ENCODE results near the gene POLR1B.
"Not testable (repeated sequence)": the region's sequence is repeated elsewhere in the genome, so short reads cannot be mapped to it uniquely, and the experiment has no call there.

The POLR1B gene

DNA sequence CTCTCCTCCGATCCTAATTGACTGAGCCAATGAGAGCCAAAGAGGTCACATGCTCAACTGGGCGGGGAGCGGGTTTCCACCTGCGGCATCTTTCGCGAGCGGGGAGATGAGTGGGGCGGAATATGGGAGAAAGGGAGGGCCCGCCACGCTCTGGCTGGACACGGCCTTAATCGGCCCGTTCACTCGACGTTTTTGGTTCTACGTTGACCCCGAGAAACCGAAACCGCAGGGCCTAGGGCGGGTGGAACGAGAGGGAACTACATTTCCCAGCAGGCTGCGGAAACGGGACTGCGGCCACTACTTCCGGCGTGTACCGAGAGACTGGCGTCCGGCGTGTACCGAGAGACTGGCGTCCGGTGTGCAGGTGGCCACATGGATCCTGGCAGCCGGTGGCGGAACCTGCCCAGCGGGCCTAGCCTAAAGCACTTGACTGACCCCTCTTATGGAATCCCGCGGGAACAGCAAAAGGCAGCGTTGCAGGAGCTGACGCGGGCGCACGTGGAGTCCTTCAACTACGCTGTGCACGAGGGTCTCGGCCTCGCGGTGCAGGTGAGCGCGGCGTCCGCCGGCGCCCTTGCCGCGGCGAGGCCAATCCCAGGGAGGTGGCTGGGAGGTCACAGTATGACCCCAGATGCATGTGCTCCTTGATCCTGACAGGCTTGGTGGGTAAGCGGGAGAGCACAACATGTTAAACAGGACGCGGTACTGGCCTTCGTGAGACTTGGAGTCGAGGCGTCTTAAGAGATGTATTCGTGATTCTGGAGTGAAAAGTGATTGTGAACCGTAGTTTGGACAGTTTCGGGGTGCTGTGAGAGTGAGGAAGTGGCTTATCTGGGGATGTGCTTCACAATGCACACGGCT is at the start of gene POLR1B:
TSS of gene POLR1B (plus strand) at position 343 of the 861 bp plus-strand sequence. CDS start at position 373, 30 bp downstream.
- DNase-seq, result peak; percentile 99

DNA sequence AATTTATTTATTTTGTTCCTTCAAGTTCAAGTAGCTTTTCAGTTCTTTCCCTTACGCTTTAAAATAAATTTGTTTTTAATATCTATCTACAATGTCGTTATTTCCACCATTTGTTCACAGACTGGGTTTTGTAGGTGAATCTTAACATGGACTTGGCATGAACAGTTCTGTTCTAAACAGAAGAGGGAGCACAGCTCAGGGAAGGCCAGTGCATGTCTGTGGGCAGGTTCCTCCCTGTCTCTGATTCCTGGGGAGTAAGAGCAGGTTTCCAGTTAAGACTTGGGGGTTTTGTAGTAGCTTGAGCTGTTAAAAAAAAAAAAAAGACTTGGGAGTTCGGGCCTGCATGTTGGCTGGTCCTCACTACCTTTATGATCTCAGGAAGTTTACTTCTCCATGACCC is 49.2 kb upstream of the POLR1B start:
- DNase-seq, result no peak

- DNase-seq, result peak; percentile 14
These were observed 48.2 kb upstream of the POLR1B start for GRCh38 chr2:112493858-112494648.

- DNase-seq, result no peak
These were observed 47.4 kb upstream of the POLR1B start for GRCh38 chr2:112494828-112495227.

- not testable (repeated sequence) for DNase-seq
These were observed 46.4 kb upstream of the POLR1B start for GRCh38 chr2:112495878-112496277.

DNA sequence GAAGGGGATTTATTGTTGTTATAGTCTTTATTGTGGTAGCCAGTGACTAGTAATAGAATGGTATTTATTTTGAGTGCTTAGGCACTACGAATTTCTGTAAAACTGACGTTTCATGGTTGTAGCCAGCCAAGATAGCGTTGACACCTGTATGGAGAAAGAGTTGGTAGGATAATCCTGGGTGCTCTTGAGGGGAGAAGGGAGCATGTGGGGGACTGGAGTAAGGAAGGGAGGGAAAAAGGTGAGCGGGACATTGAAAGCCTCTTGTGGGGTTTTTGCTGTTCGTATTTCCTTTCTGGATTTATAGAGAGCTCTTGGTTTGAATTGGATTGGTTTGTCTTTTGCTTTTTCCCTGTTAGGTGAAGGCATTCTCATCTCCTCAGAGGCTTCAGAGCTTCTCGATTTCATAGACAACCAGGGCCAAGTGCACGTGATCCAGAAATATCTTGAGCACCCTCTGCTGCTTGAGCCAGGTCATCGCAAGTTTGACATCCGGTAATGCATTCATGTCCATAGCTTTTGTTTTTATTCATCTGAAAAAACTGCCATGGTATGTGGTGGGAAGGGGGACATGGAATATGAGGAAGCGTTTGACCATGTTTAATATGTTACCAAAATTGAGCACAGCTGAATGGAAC is 41.3 kb upstream of the POLR1B start:
- DNase-seq, result not testable (repeated sequence)

DNA sequence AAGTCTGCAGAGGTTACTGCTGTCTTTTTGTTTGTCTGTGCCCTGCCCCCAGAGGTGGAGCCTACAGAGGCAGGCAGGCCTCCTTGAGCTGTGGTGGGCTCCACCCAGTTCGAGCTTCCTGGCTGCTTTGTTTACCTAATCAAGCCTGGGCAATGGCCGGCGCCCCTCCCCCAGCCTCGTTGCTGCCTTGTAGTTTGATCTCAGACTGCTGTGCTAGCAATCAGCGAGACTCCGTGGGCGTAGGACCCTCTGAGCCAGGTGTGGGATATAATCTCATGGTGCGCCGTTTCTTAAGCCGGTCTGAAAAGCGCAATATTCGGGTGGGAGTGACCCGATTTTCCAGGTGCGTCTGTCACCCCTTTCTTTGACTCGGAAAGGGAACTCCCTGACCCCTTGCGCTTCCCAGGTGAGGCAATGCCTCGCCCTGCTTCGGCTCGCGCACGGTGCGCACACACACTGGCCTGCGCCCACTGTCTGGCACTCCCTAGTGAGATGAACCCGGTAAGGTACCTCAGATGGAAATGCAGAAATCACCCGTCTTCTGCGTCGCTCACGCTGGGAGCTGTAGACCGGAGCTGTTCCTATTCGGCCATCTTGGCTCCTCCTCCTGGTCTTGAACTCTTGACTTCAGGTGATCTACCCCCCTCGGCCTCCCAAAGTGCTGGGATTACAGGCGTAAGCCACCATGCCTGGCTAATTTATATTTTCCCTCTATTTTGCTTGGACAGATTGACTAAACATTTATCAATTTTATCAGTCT is 32.8 kb upstream of the POLR1B start:
- not testable (repeated sequence) for DNase-seq

DNA sequence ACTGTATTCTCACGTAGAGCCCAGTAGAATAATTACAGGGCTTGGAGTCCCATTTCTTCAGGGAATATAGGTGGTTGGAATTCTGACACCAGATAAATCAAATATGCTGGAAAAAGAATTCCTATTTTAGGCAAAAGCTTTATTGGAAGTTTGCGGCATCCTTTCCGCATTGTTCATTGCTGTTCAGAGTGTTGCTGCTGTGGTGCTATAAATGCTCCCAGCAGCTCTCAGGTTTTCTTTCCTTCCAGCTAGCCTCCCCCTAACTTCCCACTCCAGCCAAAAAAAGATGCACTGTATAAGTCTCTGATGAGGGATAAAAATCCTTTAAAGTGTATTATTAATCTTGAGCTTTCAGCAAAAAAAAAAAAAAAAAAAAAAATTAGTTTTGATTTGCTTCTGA is 25.5 kb upstream of the POLR1B start:
- DNase-seq, result no peak

DNA sequence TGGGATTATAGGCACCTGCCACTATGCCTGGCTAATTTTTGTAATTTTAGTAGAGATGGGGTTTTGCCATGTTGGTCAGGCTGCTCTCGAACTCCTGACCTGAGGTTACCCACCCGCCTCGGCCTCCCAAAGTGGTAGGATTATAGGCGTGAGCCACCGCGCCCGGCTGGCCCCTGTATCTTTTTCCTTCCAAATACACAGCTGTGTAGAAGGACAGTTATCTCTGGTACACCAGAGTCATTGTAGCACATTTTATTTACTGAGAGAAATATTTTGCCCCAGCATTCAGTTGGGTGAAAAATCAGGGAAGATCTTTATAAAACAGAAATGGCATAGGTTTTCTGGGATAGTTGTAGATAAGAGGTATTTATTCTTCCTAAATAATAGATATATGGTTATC is 23.5 kb upstream of the POLR1B start:
- DNase-seq, result no peak

- DNase-seq, result no peak
These were observed 22.8 kb upstream of the POLR1B start for GRCh38 chr2:112519506-112519905.

DNA sequence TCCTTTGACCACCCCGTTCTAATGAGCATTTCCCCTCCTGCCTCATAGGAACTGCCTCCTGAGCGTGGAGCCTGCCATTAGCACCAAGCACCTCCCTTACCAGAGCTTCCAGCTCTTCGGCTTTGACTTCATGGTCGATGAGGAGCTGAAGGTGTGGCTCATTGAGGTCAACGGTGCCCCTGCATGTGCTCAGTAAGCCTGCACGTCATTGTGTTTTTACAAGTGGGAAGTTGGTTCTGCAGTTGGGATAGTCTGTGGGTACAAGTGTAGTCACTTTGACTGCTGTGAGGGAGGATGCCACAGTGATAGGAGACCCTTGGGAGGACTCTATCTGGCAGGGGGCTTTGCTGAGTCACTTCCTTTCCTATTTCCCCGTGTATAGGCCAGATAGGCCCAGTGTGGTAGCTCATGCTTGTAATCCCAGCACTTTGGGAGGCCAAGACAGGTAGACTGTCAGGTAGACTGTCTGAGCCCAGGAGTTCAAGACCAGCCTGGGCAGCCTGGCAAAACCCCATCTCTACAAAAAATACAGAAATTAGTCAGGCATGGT is 22.0 kb upstream of the POLR1B start:
- DNase-seq, result no peak

- no peak for DNase-seq
These were observed 18.9 kb upstream of the POLR1B start for GRCh38 chr2:112523291-112523777.

GRCh38 chr2:112524276-112524675 is 18.0 kb upstream of the POLR1B start:
- not testable (repeated sequence) for DNase-seq

DNA sequence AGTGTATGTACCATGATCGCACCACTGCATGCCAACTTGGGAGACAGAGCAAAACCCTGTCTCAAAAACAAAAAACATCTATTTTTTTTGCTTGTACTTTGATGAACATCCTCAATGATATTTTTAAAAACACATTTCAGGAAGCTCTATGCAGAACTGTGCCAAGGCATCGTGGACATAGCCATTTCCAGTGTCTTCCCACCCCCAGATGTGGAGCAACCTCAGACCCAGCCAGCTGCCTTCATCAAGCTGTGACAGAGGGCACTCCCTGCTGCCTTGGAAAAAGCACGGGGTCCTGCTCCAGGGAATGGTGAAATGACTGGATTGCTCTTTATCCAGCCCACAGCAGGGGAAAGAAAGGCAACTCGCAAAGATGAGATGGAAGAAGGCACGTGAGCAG is 13.7 kb upstream of the POLR1B start:
- DNase-seq, result no peak

- DNase-seq, result no peak
These were observed 12.5 kb upstream of the POLR1B start for GRCh38 chr2:112529757-112530156.

DNA sequence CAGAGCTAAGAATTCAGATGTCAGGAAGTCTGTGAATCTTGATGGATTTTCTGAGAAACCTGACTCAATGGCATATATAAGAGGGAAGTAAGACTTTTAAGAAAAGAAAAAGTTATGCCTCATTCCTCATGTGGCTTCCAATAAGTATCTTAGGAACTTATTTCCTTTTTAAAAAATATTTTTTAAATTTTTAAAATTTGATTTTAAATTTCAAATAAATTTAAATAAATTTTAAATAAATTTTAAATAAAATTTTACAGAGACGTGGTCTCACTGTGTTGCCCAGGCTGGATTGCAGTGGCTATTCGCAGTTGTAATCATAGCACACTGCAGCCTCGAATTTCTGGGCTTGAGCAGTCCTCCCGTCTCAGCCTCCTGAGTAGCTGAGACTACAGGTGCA is 11.5 kb upstream of the POLR1B start:
- no peak for DNase-seq

- no peak for DNase-seq
These were observed 7.4 kb upstream of the POLR1B start for GRCh38 chr2:112534826-112535225.

DNA sequence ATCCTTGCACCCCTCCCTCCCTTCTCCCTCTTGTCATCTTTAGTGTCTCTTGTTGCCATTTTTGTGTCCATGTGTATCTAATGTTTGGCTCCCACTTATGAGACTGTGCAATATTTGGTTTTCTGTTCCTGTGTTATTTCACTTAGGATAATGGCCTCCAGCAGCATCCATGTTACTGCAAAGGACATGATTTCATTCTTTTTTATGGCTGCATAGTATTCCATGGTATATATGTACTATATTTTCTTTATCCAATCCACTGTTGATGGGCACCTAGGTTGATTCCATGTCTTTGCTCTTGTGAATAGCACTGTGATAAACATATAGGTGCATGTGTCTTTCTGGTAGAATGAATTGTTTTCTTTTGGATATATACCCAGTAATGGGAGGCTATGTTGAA is 5.6 kb upstream of the POLR1B start:
- DNase-seq, result not testable (repeated sequence)

- DNase-seq, result no peak
These were observed 3.0 kb upstream of the POLR1B start for GRCh38 chr2:112539306-112539705.

GRCh38 chr2:112540906-112541305 is 1.4 kb upstream of the POLR1B start:
- no peak for DNase-seq

GRCh38 chr2:112541315-112542122 is 746 bp upstream of the POLR1B start:
- DNase-seq, result no peak
